CD4-positive, alpha-beta T cell (primary cell): ENCODE data around the gene EIPR1. TPM values are rescaled to one million over a fixed set of nuclear protein-coding genes. Genes with fewer than 3 reads are reported as not detected.

Experiments
- ATAC-seq: fragments of 200-7000 bp; cut with Tn5 transposase; one replicate; pipeline ENCODE4 v1.10.0; 2022; ENCODE audit warnings: mild to moderate bottlenecking; ENCODE audit not compliant: poor library complexity
- CTCF ChIA-PET: fragments of 350-600 bp; sonication (Branson Sonifier 250); formaldehyde crosslinking; loops from one replicate; lab custom pipeline; 2021; ENCODE audit warnings: antibody characterized with exemption, inconsistent platforms; lab: Charles Lee
- POLR2A ChIA-PET: fragments of 350-600 bp; sonication (Branson Sonifier 250); formaldehyde crosslinking; loops from one replicate; lab custom pipeline; 2021; ENCODE audit warnings: antibody characterized with exemption, inconsistent platforms; lab: Charles Lee
- DNase-seq, 14 experiments: peaks; one replicate each; pipeline ENCODE4 v3.0.0-alpha.2; 2013 to 2020; ENCODE audit warnings: mixed read lengths in 2 of 14
- H3K27ac ChIP-seq, 2 donors: one replicate each; pipeline versions ENCODE4 v1.5.1 to v1.7.0; 2013; ENCODE audit warnings: low read length in 2 of 2, low read depth in 1 of 2, mild to moderate bottlenecking in 1 of 2
- H3K27me3 ChIP-seq, 2 experiments: 1 replicate in 1 of 2; 2 replicates in 1 of 2; pipeline versions ENCODE4 v1.6.1 to v1.7.0; 2013; ENCODE audit warnings: low read length in 2 of 2, control low read depth in 1 of 2, mild to moderate bottlenecking in 1 of 2, moderate library complexity in 1 of 2; ENCODE audit not compliant: insufficient read depth in 2 of 2, control insufficient read depth in 1 of 2
- H3K36me3 ChIP-seq: one replicate; pipeline ENCODE4 v1.6.1; 2013; ENCODE audit warnings: low read length, control low read depth; ENCODE audit not compliant: insufficient read depth
- H3K4me1 ChIP-seq: one replicate; pipeline ENCODE4 v1.6.1; 2013; ENCODE audit warnings: low read length, control low read depth; ENCODE audit not compliant: insufficient read depth
- H3K4me3 ChIP-seq: one replicate; pipeline ENCODE4 v1.5.1; 2013; ENCODE audit warnings: mild to moderate bottlenecking, low read length, moderate library complexity
- H3K9me3 ChIP-seq, 2 experiments: 1 replicate in 1 of 2; 2 replicates in 1 of 2; pipeline versions ENCODE4 v1.6.1 to v1.7.0; 2013; ENCODE audit warnings: low read length in 2 of 2, mild to moderate bottlenecking in 2 of 2, control low read depth in 1 of 2, moderate library complexity in 1 of 2; ENCODE audit not compliant: control insufficient read depth in 1 of 2, insufficient read depth in 1 of 2
- H3K27ac Mint-ChIP-seq: one replicate; pipeline ENCODE4 v1.8.0; 2020; ENCODE audit warnings: mixed read lengths
- H3K27me3 Mint-ChIP-seq: one replicate; pipeline ENCODE4 v1.8.0; 2021; ENCODE audit warnings: mixed read lengths
- H3K36me3 Mint-ChIP-seq: one replicate; pipeline ENCODE4 v1.8.0; 2021; ENCODE audit warnings: low read depth, mixed read lengths
- H3K4me1 Mint-ChIP-seq: one replicate; pipeline ENCODE4 v1.8.0; 2021; ENCODE audit warnings: low read depth, mixed read lengths
- H3K4me3 Mint-ChIP-seq: one replicate; pipeline ENCODE4 v1.8.0; 2020; ENCODE audit warnings: mild to moderate bottlenecking, mixed read lengths
- H3K9me3 Mint-ChIP-seq: one replicate; pipeline ENCODE4 v1.8.0; 2020; ENCODE audit warnings: mixed read lengths
- CTCF ChIP-seq: fragments of 200-600 bp; IDR thresholded peaks from one replicate; pipeline ENCODE4 v1.8.0; 2022; ENCODE audit warnings: antibody characterized with exemption, mild to moderate bottlenecking
- intact Hi-C, 2 experiments: fragments of 100-400 bp; cut with DNase I in 1 of 2; cut with micrococcal nuclease in 1 of 2; formaldehyde crosslinking; loops; one replicate each; pipeline versions ENCODE4 v1.15.1 to v1.9.0; 2023 to 2025; cut with DNase I, micrococcal nuclease
- total RNA-seq, 174 experiments: library from RNA in 2 of 174; stranded (reverse) in 2 of 174; gene quantifications; one replicate each; pipeline ENCODE4 v1.2.3 and lab custom pipeline; 2021 to 2026

Gene EIPR1
- total RNA-seq, 2 experiments from 2014 or later, result 11.0 to 12.4 TPM

- peaks cover 0 to 6% of the 10 kb centered on the region in 2 experiments for H3K9me3 ChIP-seq
- no peak overlapping the region for H3K4me3 ChIP-seq
- H3K9me3 Mint-ChIP-seq, result no peaks in the 10 kb centered on the region
- H3K4me1 ChIP-seq, result no peaks in the 10 kb centered on the region
- intact Hi-C loops, result loop anchor here in 1 of 2 experiments (5.0 kb wide), 1 partner anchor 110 kb away; no protein-coding TSS in a partner anchor
- no peak overlapping the region for H3K27ac ChIP-seq
- peaks cover 34% of the 10 kb centered on the region for H3K36me3 ChIP-seq
- H3K27ac Mint-ChIP-seq, result no peak overlapping the region
- ChIA-PET CTCF (interaction anchor here (1.8 kb wide), 1 partner anchor 106 kb away, joined by 5 read pairs; no protein-coding TSS in a partner anchor), POLR2A (no interaction called here)
- no peaks in the 10 kb centered on the region for H3K27me3 ChIP-seq
- peaks cover 66% of the 10 kb centered on the region for H3K36me3 Mint-ChIP-seq
- no peak for TF ChIP-seq CTCF
- ATAC-seq (no peak), DNase-seq (no peak)
- peaks cover 4% of the 10 kb centered on the region for H3K4me1 Mint-ChIP-seq
- H3K27me3 Mint-ChIP-seq, result no peaks in the 10 kb centered on the region
- H3K4me3 Mint-ChIP-seq, result no peak overlapping the region
These were observed 180.3 kb downstream of the EIPR1 start for GRCh38 chr2:3197308-3197707.

GRCh38 chr2:3196716-3197115, 180.9 kb downstream of the EIPR1 start:
- DNase-seq (no peak), ATAC-seq (no peak)
- Histone ChIP-seq H3K27me3 (no peaks in the 10 kb centered on the region), H3K9me3 (peaks cover 0 to 6% of the 10 kb centered on the region in 2 experiments), H3K4me1 (no peaks in the 10 kb centered on the region), H3K27ac (no peak overlapping the region), H3K36me3 (peaks cover 39% of the 10 kb centered on the region), H3K4me3 (no peak overlapping the region)
- no peak overlapping the region for H3K4me3 Mint-ChIP-seq
- TF ChIP-seq CTCF, result no peak
- H3K9me3 Mint-ChIP-seq, result no peaks in the 10 kb centered on the region
- CTCF ChIA-PET, result no interaction called here
- no peaks in the 10 kb centered on the region for H3K27me3 Mint-ChIP-seq
- peaks cover 71% of the 10 kb centered on the region for H3K36me3 Mint-ChIP-seq
- peaks cover 4% of the 10 kb centered on the region for H3K4me1 Mint-ChIP-seq
- no peak overlapping the region for H3K27ac Mint-ChIP-seq
- intact Hi-C loops, result loop anchor here in 1 of 2 experiments (5.0 kb wide), 1 partner anchor 111 kb away; no protein-coding TSS in a partner anchor
- POLR2A ChIA-PET, result no interaction called here

GRCh38 chr2:3195641-3196476, 181.8 kb downstream of the EIPR1 start:
- no peaks in the 10 kb centered on the region for H3K4me1 ChIP-seq
- Mint-ChIP-seq H3K4me3 (no peak overlapping the region), H3K9me3 (no peaks in the 10 kb centered on the region), H3K36me3 (peaks cover 74% of the 10 kb centered on the region), H3K27ac (no peak overlapping the region), H3K27me3 (no peaks in the 10 kb centered on the region), H3K4me1 (no peaks in the 10 kb centered on the region)
- ChIA-PET CTCF (no interaction called here), POLR2A (no interaction called here)
- DNase-seq, result no peak
- no peak overlapping the region for H3K4me3 ChIP-seq
- H3K9me3 ChIP-seq, result peaks cover 0 to 6% of the 10 kb centered on the region in 2 experiments
- H3K27ac ChIP-seq, result no peak overlapping the region
- intact Hi-C loops, result loop anchor here in 1 of 2 experiments (5.0 kb wide), 1 partner anchor 111 kb away; no protein-coding TSS in a partner anchor
- TF ChIP-seq CTCF, result no peak
- no peaks in the 10 kb centered on the region for H3K27me3 ChIP-seq
- ATAC-seq, result no peak
- H3K36me3 ChIP-seq, result peaks cover 44% of the 10 kb centered on the region
